ENCODE data around the gene SDR42E1. TPM values are rescaled to one million over a fixed set of nuclear protein-coding genes. Genes with fewer than 3 reads are reported as not detected.
A peak's percentile ranks its signal among the peaks of the same experiment; 100 is the strongest.

The SDR42E1 gene
- total RNA-seq, 5 donors from 2014 or later (not counting 1 experiment from before 2014, with no cell fraction given): 3.0 to 7.4 (median 5.0) TPM

DNA sequence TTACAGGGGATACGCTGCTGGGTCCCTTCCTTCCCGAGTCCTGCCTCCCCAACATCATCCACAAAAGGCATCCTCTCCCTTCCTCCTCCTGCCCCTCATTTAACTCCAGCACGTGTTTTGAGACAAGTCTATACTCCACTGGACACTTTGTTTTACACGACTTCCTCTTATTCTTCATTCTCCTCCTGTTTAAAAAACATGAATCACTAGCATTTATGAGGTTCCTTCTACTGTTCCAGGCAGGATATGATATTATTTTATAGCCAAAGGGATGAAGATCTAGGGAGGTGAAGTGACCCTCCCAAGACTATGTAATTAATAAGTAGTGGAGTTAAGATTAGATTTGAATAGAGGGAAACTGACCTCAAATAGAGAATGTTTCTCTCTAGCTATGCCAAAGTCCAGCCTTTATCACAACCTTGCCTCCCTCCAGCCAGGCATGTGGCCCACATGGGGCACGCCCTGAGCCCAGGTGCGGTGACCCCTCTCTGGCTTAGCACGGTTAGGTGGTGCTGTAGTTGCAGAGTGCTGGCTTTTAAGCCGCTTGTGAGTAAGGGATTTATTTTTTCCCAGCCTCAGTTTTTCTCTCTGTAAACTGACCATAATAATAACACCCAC lies 22.5 kb upstream of the SDR42E1 start:
- Mint-ChIP-seq H3K4me3 (no peak overlapping the region), H3K36me3 (no peaks in the 10 kb centered on the region), H3K27ac (no peak overlapping the region), H3K4me1 (no peaks in the 10 kb centered on the region), H3K9me3 (no peaks in the 10 kb centered on the region), H3K27me3 (peaks cover 21 to 22% of the 10 kb centered on the region in 2 donors)
- no peaks in the 10 kb centered on the region for H3K36me3 ChIP-seq (ENCODE audit: control insufficient read depth in 2 of 2, extremely low read depth in 1 of 2, insufficient read depth in 1 of 2, low read length in 1 of 2)
- peaks cover 0 to 9% of the 10 kb centered on the region in 2 experiments for H3K27me3 ChIP-seq (replicated peaks in 1 of 2; ENCODE audit: control insufficient read depth in 2 of 2, extremely low read depth in 1 of 2, insufficient read depth in 2 of 2, low read length in 1 of 2)
- no peak overlapping the region for H3K4me3 ChIP-seq (ENCODE audit: control insufficient read depth in 1 of 2, extremely low read depth in 1 of 2, low read length in 1 of 2)
- 20% methylated on average over 2 of the region's 8 CpGs for WGBS (ENCODE audit: insufficient coverage)
- H3K4me1 ChIP-seq (ENCODE audit: control insufficient read depth in 1 of 2, extremely low read depth in 1 of 2, insufficient read depth in 2 of 2, low read length in 2 of 2): no peaks in the 10 kb centered on the region
- no peaks in the 10 kb centered on the region for H3K9me3 ChIP-seq
- POLR2A ChIA-PET: no interaction called here
- DNase-seq (no peak), ATAC-seq (replicated peaks in 1 of 4) (no peak)
- CTCF ChIA-PET: no interaction called here
- H3K27ac ChIP-seq (ENCODE audit: low read length): no peak overlapping the region

DNA sequence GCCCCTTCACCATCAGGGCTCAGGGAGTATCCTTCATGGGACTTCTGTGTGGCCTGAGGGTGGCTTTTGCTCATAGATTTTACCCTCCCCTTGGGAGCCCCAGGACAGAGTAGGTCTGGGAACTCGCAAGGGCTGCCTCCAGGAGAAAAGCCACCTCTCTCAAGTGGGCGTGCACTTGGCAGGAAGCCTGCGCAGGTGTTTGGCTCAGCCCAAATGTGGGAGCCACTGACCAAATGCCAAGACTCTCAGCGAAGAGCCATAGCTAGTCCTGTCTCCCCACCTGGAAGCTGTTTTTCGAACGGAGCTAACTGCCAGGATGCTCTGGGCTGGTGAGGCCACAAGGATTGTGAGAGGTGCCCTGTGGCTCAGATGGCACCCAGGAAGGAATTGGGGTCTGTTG lies 21.7 kb upstream of the SDR42E1 start:
- H3K27ac ChIP-seq (ENCODE audit: low read length): no peak overlapping the region
- Mint-ChIP-seq H3K36me3 (no peaks in the 10 kb centered on the region), H3K4me1 (no peaks in the 10 kb centered on the region), H3K27ac (no peak overlapping the region), H3K4me3 (no peak overlapping the region), H3K9me3 (no peaks in the 10 kb centered on the region), H3K27me3 (peaks cover 16 to 22% of the 10 kb centered on the region in 2 donors)
- POLR2A ChIA-PET: no interaction called here
- DNase-seq (no peak), ATAC-seq (replicated peaks in 1 of 4) (no peak)
- H3K4me1 ChIP-seq (ENCODE audit: control insufficient read depth in 1 of 2, extremely low read depth in 1 of 2, insufficient read depth in 2 of 2, low read length in 2 of 2): no peaks in the 10 kb centered on the region
- 90% methylated on average over 6 of the region's 6 CpGs for WGBS (ENCODE audit: insufficient coverage)
- no peaks in the 10 kb centered on the region for H3K9me3 ChIP-seq
- CTCF ChIA-PET: no interaction called here
- H3K36me3 ChIP-seq (ENCODE audit: control insufficient read depth in 2 of 2, extremely low read depth in 1 of 2, insufficient read depth in 1 of 2, low read length in 1 of 2): no peaks in the 10 kb centered on the region
- peaks cover 0 to 9% of the 10 kb centered on the region in 2 experiments for H3K27me3 ChIP-seq (replicated peaks in 1 of 2; ENCODE audit: control insufficient read depth in 2 of 2, extremely low read depth in 1 of 2, insufficient read depth in 2 of 2, low read length in 1 of 2)
- no peak overlapping the region for H3K4me3 ChIP-seq (ENCODE audit: control insufficient read depth in 1 of 2, extremely low read depth in 1 of 2, low read length in 1 of 2)

DNA sequence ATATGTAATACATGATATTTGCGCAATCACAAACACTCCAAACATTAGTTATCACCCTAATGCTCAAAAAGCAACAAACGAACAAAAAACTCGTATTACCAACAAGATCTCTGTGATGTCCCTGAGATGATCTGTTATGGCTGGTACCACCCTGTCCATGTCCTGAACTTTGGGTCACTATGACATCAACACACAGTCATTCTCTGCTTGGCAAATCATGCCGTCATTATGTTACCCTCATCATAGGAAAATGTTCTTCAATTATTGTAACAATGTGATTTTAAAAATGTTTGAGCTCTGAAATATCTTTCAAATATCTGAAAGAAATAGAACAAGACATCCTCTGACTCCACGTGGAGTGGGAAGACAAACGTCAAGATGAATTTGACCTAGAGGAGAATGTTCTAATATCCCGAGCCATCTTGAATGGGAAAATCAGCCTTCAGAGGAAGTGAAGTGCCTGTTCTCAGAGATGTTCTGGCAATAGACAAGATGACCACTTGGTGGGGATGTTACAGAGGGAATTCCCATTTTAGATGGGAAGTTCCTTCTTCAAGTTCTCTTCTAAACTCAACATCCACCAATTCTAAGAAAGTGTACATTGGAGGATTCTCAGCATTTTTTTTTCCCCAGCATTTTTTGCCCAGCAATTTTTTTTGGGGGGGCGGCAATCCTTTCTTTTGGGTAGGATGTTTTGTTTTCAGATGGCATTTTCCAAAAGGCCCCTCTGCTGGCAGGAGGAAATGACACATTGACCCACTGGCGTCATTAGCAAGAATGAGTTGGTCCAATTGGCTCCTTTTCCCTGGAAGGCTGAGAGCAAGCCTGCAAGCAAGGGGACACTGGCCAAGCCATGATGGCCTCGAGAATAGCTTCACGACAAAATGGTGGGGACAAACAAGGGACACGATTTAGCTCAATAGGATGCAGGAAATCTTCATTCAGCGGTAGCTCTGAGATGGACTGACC lies 20.1 kb upstream of the SDR42E1 start:
- peaks cover 14 to 19% of the 10 kb centered on the region in 2 donors for H3K27me3 Mint-ChIP-seq
- Histone ChIP-seq H3K4me1 (ENCODE audit: control insufficient read depth in 1 of 2, extremely low read depth in 1 of 2, insufficient read depth in 2 of 2, low read length in 2 of 2) (no peaks in the 10 kb centered on the region), H3K9me3 (no peaks in the 10 kb centered on the region), H3K4me3 (ENCODE audit: control insufficient read depth in 1 of 2, extremely low read depth in 1 of 2, low read length in 1 of 2) (no peak overlapping the region), H3K27me3 (replicated peaks in 1 of 2; ENCODE audit: control insufficient read depth in 2 of 2, extremely low read depth in 1 of 2, insufficient read depth in 2 of 2, low read length in 1 of 2) (peaks cover 0 to 12% of the 10 kb centered on the region in 2 experiments), H3K27ac (ENCODE audit: low read length) (no peak overlapping the region), H3K36me3 (ENCODE audit: control insufficient read depth in 2 of 2, extremely low read depth in 1 of 2, insufficient read depth in 1 of 2, low read length in 1 of 2) (no peaks in the 10 kb centered on the region)
- H3K9me3 Mint-ChIP-seq: no peaks in the 10 kb centered on the region
- no peak overlapping the region for H3K4me3 Mint-ChIP-seq
- ChIA-PET CTCF (interaction anchor here (0.5 to 0.7 kb wide), 2 partner anchors 204 to 242 kb away, joined by 3 read pairs; no protein-coding TSS in a partner anchor), POLR2A (no interaction called here)
- ATAC-seq (replicated peaks in 1 of 4) (no peak), DNase-seq (peak in 1 of 35 experiments; percentile 28)
- no peaks in the 10 kb centered on the region for H3K36me3 Mint-ChIP-seq
- no peak overlapping the region for H3K27ac Mint-ChIP-seq
- H3K4me1 Mint-ChIP-seq: no peaks in the 10 kb centered on the region
- WGBS (ENCODE audit: insufficient coverage): 53% methylated on average over 8 of the region's 13 CpGs

DNA sequence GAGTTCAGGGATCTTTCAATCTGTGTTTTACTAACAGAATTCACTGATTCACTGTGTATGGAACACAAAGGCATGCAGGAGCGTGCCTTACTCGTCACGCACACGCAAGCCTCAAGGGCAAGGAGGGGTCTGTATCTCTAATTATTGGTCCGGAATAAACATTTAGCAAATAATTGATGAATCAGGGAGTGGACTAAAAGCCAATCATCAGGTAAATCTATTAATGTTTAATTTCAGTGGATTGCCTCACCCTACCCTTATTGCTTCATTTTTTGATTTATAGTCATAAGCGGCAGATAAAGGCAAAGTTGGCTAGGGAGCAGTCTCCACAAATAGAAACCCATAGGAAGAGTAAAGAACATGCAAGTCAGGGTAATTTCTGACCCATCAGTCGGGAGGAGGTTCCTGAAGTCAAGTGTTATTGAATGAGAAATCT lies 16.4 kb upstream of the SDR42E1 start:
- peaks cover 21 to 23% of the 10 kb centered on the region in 2 donors for H3K27me3 Mint-ChIP-seq
- H3K27ac Mint-ChIP-seq: no peak overlapping the region
- 89% methylated on average over 4 of the region's 7 CpGs for WGBS (ENCODE audit: insufficient coverage)
- Histone ChIP-seq H3K4me3 (ENCODE audit: control insufficient read depth in 1 of 2, extremely low read depth in 1 of 2, low read length in 1 of 2) (no peak overlapping the region), H3K4me1 (ENCODE audit: control insufficient read depth in 1 of 2, extremely low read depth in 1 of 2, insufficient read depth in 2 of 2, low read length in 2 of 2) (no peaks in the 10 kb centered on the region), H3K36me3 (ENCODE audit: control insufficient read depth in 2 of 2, extremely low read depth in 1 of 2, insufficient read depth in 1 of 2, low read length in 1 of 2) (no peaks in the 10 kb centered on the region), H3K27ac (ENCODE audit: low read length) (no peak overlapping the region), H3K27me3 (replicated peaks in 1 of 2; ENCODE audit: control insufficient read depth in 2 of 2, extremely low read depth in 1 of 2, insufficient read depth in 2 of 2, low read length in 1 of 2) (peaks cover 3 to 10% of the 10 kb centered on the region in 2 experiments), H3K9me3 (no peaks in the 10 kb centered on the region)
- no peaks in the 10 kb centered on the region for H3K9me3 Mint-ChIP-seq
- ChIA-PET CTCF (no interaction called here), POLR2A (no interaction called here)
- no peaks in the 10 kb centered on the region for H3K36me3 Mint-ChIP-seq
- DNase-seq (no peak), ATAC-seq (replicated peaks in 1 of 4) (no peak)
- no peak overlapping the region for H3K4me3 Mint-ChIP-seq
- no peaks in the 10 kb centered on the region for H3K4me1 Mint-ChIP-seq

DNA sequence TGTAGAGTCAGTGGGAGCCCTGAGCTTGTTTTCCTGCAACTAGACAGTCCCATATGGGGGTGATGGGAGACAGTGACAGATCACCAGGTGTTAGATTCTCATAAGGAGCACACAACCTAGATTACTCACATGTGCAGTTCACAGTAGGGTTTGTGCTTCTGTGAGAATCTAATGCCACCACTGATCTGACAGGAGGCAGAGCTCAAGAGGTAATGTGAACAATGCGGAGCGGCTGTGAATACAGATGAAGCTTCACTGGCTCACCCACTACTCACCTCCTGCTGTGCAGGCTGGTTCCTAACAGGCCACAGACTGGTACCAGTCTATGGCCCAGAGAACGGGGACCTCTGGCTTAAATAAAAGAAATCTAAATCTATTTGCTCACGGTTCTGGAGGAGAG lies 13.6 kb upstream of the SDR42E1 start:
- ChIA-PET CTCF (no interaction called here), POLR2A (no interaction called here)
- peaks cover 25% of the 10 kb centered on the region in 2 donors for H3K27me3 Mint-ChIP-seq
- Histone ChIP-seq H3K27ac (ENCODE audit: low read length) (no peak overlapping the region), H3K4me1 (ENCODE audit: control insufficient read depth in 1 of 2, extremely low read depth in 1 of 2, insufficient read depth in 2 of 2, low read length in 2 of 2) (no peaks in the 10 kb centered on the region), H3K27me3 (replicated peaks in 1 of 2; ENCODE audit: control insufficient read depth in 2 of 2, extremely low read depth in 1 of 2, insufficient read depth in 2 of 2, low read length in 1 of 2) (peaks cover 3 to 10% of the 10 kb centered on the region in 2 experiments), H3K36me3 (ENCODE audit: control insufficient read depth in 2 of 2, extremely low read depth in 1 of 2, insufficient read depth in 1 of 2, low read length in 1 of 2) (no peaks in the 10 kb centered on the region), H3K4me3 (ENCODE audit: control insufficient read depth in 1 of 2, extremely low read depth in 1 of 2, low read length in 1 of 2) (no peak overlapping the region), H3K9me3 (no peaks in the 10 kb centered on the region)
- 33% methylated on average over 1 of the region's 4 CpGs for WGBS (ENCODE audit: insufficient coverage)
- no peak overlapping the region for H3K4me3 Mint-ChIP-seq
- H3K4me1 Mint-ChIP-seq: no peaks in the 10 kb centered on the region
- no peaks in the 10 kb centered on the region for H3K36me3 Mint-ChIP-seq
- H3K9me3 Mint-ChIP-seq: no peaks in the 10 kb centered on the region
- ATAC-seq (replicated peaks in 1 of 4) (no peak), DNase-seq (no peak)
- H3K27ac Mint-ChIP-seq: no peak overlapping the region

DNA sequence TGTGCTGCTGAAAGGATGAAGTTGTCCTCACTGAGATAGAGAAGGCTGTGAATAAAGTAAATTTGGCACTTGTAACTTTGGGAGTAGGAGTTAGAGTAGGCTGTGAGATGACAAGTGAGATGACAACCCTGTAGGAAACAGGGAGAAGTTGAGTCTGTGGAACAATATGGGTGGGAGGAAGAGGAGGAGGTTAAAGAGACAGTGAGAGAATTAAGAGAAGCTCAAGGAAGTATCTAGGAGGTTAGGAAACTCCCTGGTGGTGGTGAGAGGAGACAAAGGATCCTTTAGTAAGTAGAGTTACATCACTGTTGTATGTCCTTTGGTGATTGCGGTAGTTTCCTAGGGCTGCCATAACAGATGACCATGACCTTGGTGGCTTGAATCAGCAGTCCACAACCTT lies 13.0 kb upstream of the SDR42E1 start:
- CTCF ChIA-PET: no interaction called here
- no peaks in the 10 kb centered on the region for H3K9me3 Mint-ChIP-seq
- no CpG with 5 or more reads among the region's 1 CpG for WGBS (ENCODE audit: insufficient coverage)
- DNase-seq (no peak), ATAC-seq (replicated peaks in 1 of 4) (no peak)
- no peaks in the 10 kb centered on the region for H3K9me3 ChIP-seq
- no peak overlapping the region for H3K27ac ChIP-seq (ENCODE audit: low read length)
- H3K36me3 Mint-ChIP-seq: no peaks in the 10 kb centered on the region
- H3K27me3 Mint-ChIP-seq: peaks cover 27 to 29% of the 10 kb centered on the region in 2 donors
- H3K36me3 ChIP-seq (ENCODE audit: control insufficient read depth in 2 of 2, extremely low read depth in 1 of 2, insufficient read depth in 1 of 2, low read length in 1 of 2): no peaks in the 10 kb centered on the region
- no peak overlapping the region for H3K4me3 ChIP-seq (ENCODE audit: control insufficient read depth in 1 of 2, extremely low read depth in 1 of 2, low read length in 1 of 2)
- peaks cover 6 to 14% of the 10 kb centered on the region in 2 experiments for H3K27me3 ChIP-seq (replicated peaks in 1 of 2; ENCODE audit: control insufficient read depth in 2 of 2, extremely low read depth in 1 of 2, insufficient read depth in 2 of 2, low read length in 1 of 2)
- no peaks in the 10 kb centered on the region for H3K4me1 Mint-ChIP-seq
- H3K4me3 Mint-ChIP-seq: no peak overlapping the region
- POLR2A ChIA-PET: no interaction called here
- H3K4me1 ChIP-seq (ENCODE audit: control insufficient read depth in 1 of 2, extremely low read depth in 1 of 2, insufficient read depth in 2 of 2, low read length in 2 of 2): no peaks in the 10 kb centered on the region
- H3K27ac Mint-ChIP-seq: no peak overlapping the region
